Lower leg skin (tissue), 3 donors: Measurements from ENCODE around the gene EDEM3.

Experiments
- POLR2A ChIP-seq, 2 donors: fragments of 450-650 bp; IDR thresholded peaks; one replicate each; pipeline ENCODE4 v1.6.1; 2016 to 2017; ENCODE audit warnings: antibody characterized with exemption in 2 of 2, mild to moderate bottlenecking in 1 of 2, moderate library complexity in 1 of 2
- TF ChIP-seq, protein P1 (sequence below), 3 donors: fragments of 450-650 bp; IDR thresholded peaks; one replicate each; pipeline ENCODE4 v1.5.1; 2016; ENCODE audit warnings: antibody characterized with exemption in 3 of 3, mild to moderate bottlenecking in 3 of 3, moderate library complexity in 2 of 3

DNA sequence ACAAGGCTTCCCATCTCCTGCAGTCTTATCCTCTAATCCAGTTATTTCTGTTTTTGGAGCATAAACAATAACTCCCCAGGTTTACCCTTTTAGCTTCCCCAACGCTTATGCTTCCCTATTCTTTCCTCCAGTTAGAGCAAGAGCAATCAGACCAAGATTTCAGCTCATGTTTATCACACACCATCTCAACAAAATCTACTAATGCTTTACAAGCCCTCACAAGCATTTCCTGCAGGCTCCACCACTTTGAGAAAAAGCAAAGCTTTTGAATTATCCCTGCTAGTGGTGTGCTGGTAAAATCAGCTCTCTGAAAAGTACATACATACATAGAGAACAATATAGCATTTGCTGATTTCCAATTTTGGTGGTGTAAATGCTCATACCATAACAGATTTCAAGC, 92.9 kb downstream of the EDEM3 start:
- TF ChIP-seq, protein P1, sequence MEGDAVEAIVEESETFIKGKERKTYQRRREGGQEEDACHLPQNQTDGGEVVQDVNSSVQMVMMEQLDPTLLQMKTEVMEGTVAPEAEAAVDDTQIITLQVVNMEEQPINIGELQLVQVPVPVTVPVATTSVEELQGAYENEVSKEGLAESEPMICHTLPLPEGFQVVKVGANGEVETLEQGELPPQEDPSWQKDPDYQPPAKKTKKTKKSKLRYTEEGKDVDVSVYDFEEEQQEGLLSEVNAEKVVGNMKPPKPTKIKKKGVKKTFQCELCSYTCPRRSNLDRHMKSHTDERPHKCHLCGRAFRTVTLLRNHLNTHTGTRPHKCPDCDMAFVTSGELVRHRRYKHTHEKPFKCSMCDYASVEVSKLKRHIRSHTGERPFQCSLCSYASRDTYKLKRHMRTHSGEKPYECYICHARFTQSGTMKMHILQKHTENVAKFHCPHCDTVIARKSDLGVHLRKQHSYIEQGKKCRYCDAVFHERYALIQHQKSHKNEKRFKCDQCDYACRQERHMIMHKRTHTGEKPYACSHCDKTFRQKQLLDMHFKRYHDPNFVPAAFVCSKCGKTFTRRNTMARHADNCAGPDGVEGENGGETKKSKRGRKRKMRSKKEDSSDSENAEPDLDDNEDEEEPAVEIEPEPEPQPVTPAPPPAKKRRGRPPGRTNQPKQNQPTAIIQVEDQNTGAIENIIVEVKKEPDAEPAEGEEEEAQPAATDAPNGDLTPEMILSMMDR (IDR thresholded peaks at IDR 0.05), result no peak
- no peak for TF ChIP-seq POLR2A (IDR thresholded peaks at IDR 0.05)
